ENCODE measurements around the gene MALT1. TPM values are rescaled to one million over a fixed set of nuclear protein-coding genes. Genes with fewer than 3 reads are reported as not detected.

The MALT1 gene
- total and polyA plus RNA-seq, 7 donors, result 5.3 to 22.4 (median 17.1) TPM

DNA sequence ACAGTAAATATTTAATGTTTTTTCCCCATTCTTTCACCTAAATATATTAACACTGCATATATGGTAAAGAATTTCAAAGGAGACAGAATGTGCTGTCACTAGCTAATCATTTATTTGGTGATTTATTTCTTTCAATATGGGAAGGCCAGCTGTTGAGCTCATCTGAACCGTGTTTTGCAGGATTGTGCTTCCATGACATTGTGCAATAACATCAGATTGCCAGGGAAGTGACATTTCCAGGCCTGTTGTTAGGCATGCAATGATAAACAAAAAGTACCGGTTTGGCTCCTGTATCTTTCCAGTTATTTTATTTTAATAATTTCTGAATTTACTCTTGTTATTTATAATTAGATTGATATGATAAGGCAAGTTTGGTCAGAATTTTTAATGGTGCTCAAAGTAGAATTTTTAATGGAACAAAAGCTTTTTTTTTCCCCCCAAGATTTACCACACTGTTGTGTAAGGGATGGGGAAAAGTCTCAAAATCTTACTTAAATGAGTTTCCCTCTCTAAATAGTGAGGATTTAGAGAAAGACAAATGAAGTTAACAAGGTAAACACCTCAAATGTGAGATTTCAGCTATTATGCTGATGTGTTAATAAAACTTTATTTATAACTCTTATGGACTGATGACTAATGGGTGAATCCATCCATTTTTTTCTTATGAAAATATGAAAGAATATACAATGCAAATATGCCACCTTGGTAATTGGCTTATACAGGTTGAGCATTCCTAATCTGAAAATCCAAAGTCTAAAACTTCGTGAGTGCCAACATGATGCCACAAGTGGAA lies 52.7 kb downstream of the MALT1 start:
- Histone ChIP-seq H3K36me3 (peaks cover 0 to 18% (median 0%) of the 10 kb centered on the region in 4 donors), H3K9me3 (no peaks in the 10 kb centered on the region), H3K4me1 (no peaks in the 10 kb centered on the region), H3K27me3 (no peaks in the 10 kb centered on the region), H3K4me3 (no peak overlapping the region), H3K27ac (no peak overlapping the region)
- no peak for TF ChIP-seq POLR2AphosphoS5 (IDR thresholded peaks at IDR 0.05)
- TF ChIP-seq, protein P1, sequence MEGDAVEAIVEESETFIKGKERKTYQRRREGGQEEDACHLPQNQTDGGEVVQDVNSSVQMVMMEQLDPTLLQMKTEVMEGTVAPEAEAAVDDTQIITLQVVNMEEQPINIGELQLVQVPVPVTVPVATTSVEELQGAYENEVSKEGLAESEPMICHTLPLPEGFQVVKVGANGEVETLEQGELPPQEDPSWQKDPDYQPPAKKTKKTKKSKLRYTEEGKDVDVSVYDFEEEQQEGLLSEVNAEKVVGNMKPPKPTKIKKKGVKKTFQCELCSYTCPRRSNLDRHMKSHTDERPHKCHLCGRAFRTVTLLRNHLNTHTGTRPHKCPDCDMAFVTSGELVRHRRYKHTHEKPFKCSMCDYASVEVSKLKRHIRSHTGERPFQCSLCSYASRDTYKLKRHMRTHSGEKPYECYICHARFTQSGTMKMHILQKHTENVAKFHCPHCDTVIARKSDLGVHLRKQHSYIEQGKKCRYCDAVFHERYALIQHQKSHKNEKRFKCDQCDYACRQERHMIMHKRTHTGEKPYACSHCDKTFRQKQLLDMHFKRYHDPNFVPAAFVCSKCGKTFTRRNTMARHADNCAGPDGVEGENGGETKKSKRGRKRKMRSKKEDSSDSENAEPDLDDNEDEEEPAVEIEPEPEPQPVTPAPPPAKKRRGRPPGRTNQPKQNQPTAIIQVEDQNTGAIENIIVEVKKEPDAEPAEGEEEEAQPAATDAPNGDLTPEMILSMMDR (IDR thresholded peaks at IDR 0.05), result no peak
- no peak for TF ChIP-seq POLR2A (IDR thresholded peaks at IDR 0.05)
- TF ChIP-seq EP300 (IDR thresholded peaks at IDR 0.05), result no peak
- intact Hi-C loops (cut with DNase I), result no loop called here
- DNase-seq, result no peak
- WGBS, 2 donors, result 86 to 89% methylated on average over 3 of the region's 3 CpGs

DNA sequence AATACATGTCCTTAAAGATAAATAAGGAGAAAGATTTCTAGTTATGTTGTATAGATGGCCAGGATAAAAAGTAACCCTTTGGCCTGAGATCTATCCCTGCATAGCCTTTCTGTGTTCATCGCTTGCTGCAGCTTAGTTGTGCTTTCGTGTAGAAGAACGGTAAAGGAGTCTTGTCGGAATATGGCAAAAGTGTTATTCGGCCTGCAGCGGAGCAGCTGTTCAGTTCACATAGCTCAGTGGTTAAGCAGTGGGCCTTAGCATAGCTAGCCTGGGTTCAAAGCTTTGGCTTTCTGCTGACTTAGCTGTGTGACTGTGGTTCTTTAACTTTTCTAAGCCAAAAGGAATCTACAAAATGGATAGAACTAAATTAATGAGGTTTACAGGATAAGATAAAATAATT lies 55.4 kb downstream of the MALT1 start:
- Histone ChIP-seq H3K36me3 (no peaks in the 10 kb centered on the region), H3K27me3 (no peaks in the 10 kb centered on the region), H3K4me3 (no peak overlapping the region), H3K27ac (no peak overlapping the region), H3K9me3 (no peaks in the 10 kb centered on the region), H3K4me1 (no peaks in the 10 kb centered on the region)
- no peak for TF ChIP-seq POLR2AphosphoS5 (IDR thresholded peaks at IDR 0.05)
- no peak for TF ChIP-seq POLR2A (IDR thresholded peaks at IDR 0.05)
- TF ChIP-seq, protein P1 (IDR thresholded peaks at IDR 0.05), result no peak
- TF ChIP-seq EP300 (IDR thresholded peaks at IDR 0.05), result no peak
- WGBS, 2 donors, result 97 to 99% methylated on average over 6 of the region's 6 CpGs
- no peak for DNase-seq
- intact Hi-C loops (cut with DNase I), result no loop called here

DNA sequence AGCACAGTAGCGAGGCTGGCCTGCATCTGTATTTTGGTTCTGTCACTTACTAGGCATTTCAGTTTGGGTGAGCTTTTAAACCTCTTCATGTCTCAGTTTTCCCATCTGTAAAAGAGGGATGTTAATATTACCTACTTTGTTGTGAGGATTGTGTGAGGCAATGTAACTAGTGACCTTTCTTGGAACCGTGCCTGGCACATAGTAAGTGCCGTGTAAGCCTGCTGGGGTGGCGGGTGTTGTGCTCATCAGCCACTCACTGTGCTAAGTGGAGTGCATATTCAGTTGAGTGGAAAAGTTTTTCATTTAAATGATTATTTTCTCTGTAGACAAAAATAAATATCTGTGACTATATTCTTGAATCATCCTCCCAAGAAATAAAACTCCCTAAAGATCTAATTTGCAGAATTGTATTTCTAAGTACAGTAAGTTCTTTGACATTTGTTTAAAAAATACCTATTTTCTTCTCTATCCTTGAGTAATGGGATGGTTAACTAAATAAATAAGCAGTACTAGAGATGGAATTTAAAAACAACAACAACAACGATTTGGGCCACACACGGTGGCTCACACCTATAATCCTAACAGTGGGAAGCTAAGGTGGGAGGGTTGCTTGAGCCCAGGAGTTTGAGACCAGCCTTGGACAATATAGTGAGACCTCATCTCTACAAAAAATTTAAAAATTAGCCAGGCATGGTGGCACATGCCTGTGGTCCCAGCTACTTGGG lies 56.7 kb downstream of the MALT1 start:
- Histone ChIP-seq H3K36me3 (no peaks in the 10 kb centered on the region), H3K9me3 (no peaks in the 10 kb centered on the region), H3K4me3 (no peak overlapping the region), H3K4me1 (no peaks in the 10 kb centered on the region), H3K27me3 (no peaks in the 10 kb centered on the region), H3K27ac (no peak overlapping the region)
- TF ChIP-seq POLR2A (IDR thresholded peaks at IDR 0.05) (no peak), POLR2AphosphoS5 (IDR thresholded peaks at IDR 0.05) (no peak), EP300 (IDR thresholded peaks at IDR 0.05) (no peak)
- 91 to 93% methylated on average over 6 of the region's 6 CpGs for WGBS, 2 donors
- intact Hi-C loops (cut with DNase I), result no loop called here
- no peak for DNase-seq

DNA sequence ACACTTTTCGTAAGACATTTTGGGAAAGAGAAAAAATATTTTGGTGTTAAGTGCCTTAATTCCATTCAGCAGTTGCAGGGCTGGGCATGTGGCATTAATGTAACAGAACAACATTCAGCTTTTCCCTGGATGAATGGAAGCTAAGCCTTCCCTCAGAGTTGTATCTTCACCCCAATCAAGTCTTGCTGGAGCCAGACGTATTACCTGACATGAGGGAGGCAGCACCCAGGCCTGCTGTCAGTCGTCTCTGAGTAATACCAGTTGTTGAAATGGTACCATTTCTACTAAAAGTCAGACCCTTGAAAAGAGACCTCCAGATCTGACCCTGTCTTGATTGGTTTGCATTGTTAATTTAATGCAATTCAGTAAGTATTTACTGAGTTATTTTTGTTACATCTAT lies 57.5 kb downstream of the MALT1 start:
- H3K27ac ChIP-seq, result no peak overlapping the region
- no peaks in the 10 kb centered on the region for H3K9me3 ChIP-seq
- no peaks in the 10 kb centered on the region for H3K27me3 ChIP-seq
- peaks cover 0 to 3% (median 0%) of the 10 kb centered on the region in 4 donors for H3K36me3 ChIP-seq
- DNase-seq, result no peak
- no peak overlapping the region for H3K4me3 ChIP-seq
- 82 to 86% methylated on average over 3 of the region's 3 CpGs for WGBS, 2 donors
- no peaks in the 10 kb centered on the region for H3K4me1 ChIP-seq
- TF ChIP-seq POLR2AphosphoS5 (IDR thresholded peaks at IDR 0.05) (no peak), EP300 (IDR thresholded peaks at IDR 0.05) (no peak), POLR2A (IDR thresholded peaks at IDR 0.05) (no peak)
- TF ChIP-seq, protein P1 (IDR thresholded peaks at IDR 0.05), result no peak
- intact Hi-C loops (cut with DNase I), result no loop called here

DNA sequence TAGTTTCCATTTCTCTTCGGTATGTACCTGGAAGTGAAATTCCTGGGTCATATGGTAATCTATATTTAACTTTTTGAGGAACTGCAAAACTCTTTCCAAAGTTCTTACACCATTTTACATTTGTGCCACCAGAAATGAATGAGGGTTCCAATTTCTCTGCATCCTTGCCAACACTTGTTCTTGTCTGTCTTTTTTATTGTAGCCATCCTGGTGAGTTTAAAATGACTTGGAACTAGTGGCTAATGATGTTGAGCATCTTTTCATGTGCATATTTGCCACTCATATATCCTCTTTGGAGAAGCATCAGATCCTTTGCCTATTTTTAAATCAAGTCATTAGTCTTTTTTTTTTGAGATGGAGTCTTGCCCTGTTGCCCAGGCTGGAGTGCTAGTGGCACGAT lies 59.4 kb downstream of the MALT1 start:
- 90 to 98% methylated on average over 2 of the region's 2 CpGs for WGBS, 2 donors
- DNase-seq, result no peak
- Histone ChIP-seq H3K27ac (no peak overlapping the region), H3K4me1 (no peaks in the 10 kb centered on the region), H3K36me3 (peaks cover 0 to 22% (median 5%) of the 10 kb centered on the region in 4 donors), H3K4me3 (no peak overlapping the region), H3K27me3 (no peaks in the 10 kb centered on the region), H3K9me3 (no peaks in the 10 kb centered on the region)
- intact Hi-C loops (cut with DNase I), result no loop called here
- TF ChIP-seq EP300 (IDR thresholded peaks at IDR 0.05), result no peak
- no peak for TF ChIP-seq POLR2AphosphoS5 (IDR thresholded peaks at IDR 0.05)
- TF ChIP-seq, protein P1 (IDR thresholded peaks at IDR 0.05), result no peak
- TF ChIP-seq POLR2A (IDR thresholded peaks at IDR 0.05), result no peak

All from sigmoid colon (tissue), 7 donors.